Measurements from ENCODE around the gene LAS1L. TPM values are rescaled to one million over a fixed set of nuclear protein-coding genes. Genes with fewer than 3 reads are reported as not detected.

The LAS1L gene
- total and polyA plus RNA-seq, 2 donors (not counting 1 experiment from before 2014, with no cell fraction given) = 11.9 to 16.4 TPM

DNA sequence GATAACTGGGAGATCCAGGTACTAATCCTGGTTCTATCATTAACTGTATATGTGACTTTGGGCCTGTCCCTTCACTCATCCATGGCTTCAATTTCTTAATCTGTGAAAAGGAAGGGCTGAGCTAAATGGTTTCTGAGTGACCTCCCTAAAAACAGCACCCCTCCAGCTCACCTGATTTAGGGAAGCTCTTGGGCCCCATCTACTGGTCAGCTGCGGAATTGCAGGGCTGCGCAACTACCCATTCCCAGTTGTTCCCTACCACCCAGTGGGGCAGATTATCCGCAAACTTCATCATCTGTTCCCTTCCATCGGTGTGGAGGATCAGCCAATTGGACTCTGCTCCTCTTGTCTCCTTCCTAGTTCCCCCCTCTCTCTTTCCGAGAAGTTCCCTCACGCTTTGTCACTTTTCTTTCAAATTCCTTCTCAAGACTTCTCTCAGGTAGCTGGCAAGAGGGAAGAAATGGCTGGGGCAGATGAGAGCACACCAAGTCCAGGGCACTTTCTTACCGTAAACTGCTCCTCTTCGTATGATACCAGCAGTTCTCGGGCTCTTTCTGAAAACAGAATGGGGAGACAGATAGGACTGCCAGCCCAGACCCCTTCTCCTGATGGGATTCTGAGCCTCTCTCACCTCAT lies 5.8 kb downstream of the LAS1L start:
- Histone ChIP-seq H3K4me1 (ENCODE audit: control insufficient read depth, extremely low read depth, insufficient read depth, low read length) (peaks cover 3% of the 10 kb centered on the region), H3K36me3 (ENCODE audit: control insufficient read depth, insufficient read depth, low read length) (peaks cover 2% of the 10 kb centered on the region), H4K20me1 (ENCODE audit: control insufficient read depth, extremely low read depth, insufficient read depth, low read length) (no peaks in the 10 kb centered on the region), H3K4me3 (replicated peaks in 1 of 4; ENCODE audit: control extremely low read depth in 1 of 4, insufficient read depth in 1 of 4, low read depth in 3 of 4, low read length in 4 of 4) (no peak overlapping the region), H3K9ac (ENCODE audit: insufficient read depth, low read length) (no peak overlapping the region), H2AFZ (ENCODE audit: low read length) (no peak overlapping the region), H3K4me2 (ENCODE audit: extremely low read depth, insufficient read depth, low read length) (no peak overlapping the region), H3K27ac (ENCODE audit: insufficient read depth, low read length) (no peak overlapping the region), H3K9me3 (ENCODE audit: control insufficient read depth, insufficient read depth, low read depth, low read length) (no peaks in the 10 kb centered on the region), H3K27me3 (ENCODE audit: control insufficient read depth, insufficient read depth, low read length) (no peaks in the 10 kb centered on the region), H3K79me2 (ENCODE audit: control insufficient read depth, insufficient read depth, low read length) (peaks cover 16% of the 10 kb centered on the region)
- peak; percentile 6 to 21 for DNase-seq (ENCODE audit: low read depth in 2 of 2)
- TF ChIP-seq, protein P1, sequence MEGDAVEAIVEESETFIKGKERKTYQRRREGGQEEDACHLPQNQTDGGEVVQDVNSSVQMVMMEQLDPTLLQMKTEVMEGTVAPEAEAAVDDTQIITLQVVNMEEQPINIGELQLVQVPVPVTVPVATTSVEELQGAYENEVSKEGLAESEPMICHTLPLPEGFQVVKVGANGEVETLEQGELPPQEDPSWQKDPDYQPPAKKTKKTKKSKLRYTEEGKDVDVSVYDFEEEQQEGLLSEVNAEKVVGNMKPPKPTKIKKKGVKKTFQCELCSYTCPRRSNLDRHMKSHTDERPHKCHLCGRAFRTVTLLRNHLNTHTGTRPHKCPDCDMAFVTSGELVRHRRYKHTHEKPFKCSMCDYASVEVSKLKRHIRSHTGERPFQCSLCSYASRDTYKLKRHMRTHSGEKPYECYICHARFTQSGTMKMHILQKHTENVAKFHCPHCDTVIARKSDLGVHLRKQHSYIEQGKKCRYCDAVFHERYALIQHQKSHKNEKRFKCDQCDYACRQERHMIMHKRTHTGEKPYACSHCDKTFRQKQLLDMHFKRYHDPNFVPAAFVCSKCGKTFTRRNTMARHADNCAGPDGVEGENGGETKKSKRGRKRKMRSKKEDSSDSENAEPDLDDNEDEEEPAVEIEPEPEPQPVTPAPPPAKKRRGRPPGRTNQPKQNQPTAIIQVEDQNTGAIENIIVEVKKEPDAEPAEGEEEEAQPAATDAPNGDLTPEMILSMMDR (conservative IDR thresholded peaks at IDR 0.05 in 1 of 2, IDR thresholded peaks at IDR 0.05 in 1 of 2; ENCODE audit: low read depth in 1 of 2, low read length in 2 of 2) = peak; percentile 95 to 96
- TF ChIP-seq EZH2 (IDR thresholded peaks at IDR 0.05; ENCODE audit: low read length, missing control alignments) = no peak

DNA sequence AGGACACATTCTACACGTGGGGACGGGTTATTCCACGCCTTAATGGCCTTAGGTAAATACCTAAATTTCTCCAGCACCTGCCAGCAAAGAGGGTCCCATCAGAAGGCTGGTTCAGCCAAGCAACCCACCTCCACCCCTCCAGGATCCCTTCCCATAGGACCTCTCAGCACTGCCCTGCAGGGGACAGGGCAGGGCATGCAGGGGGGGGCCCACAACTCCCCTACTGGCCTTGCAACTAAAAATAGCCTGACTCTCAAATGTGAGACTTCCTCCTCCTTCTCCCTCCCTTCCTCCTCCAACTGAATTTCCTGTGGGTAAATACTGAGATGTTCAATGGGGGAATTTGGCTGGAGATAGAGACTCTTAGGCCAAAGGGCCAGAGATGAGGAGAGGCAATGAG lies 6.3 kb downstream of the LAS1L start:
- no peak overlapping the region for H2AFZ ChIP-seq (ENCODE audit: low read length)
- no peaks in the 10 kb centered on the region for H3K27me3 ChIP-seq (ENCODE audit: control insufficient read depth, insufficient read depth, low read length)
- no peaks in the 10 kb centered on the region for H3K4me1 ChIP-seq (ENCODE audit: control insufficient read depth, extremely low read depth, insufficient read depth, low read length)
- no peak overlapping the region for H3K27ac ChIP-seq (ENCODE audit: insufficient read depth, low read length)
- no peak overlapping the region for H3K4me2 ChIP-seq (ENCODE audit: extremely low read depth, insufficient read depth, low read length)
- H3K9ac ChIP-seq (ENCODE audit: insufficient read depth, low read length) = no peak overlapping the region
- H3K9me3 ChIP-seq (ENCODE audit: control insufficient read depth, insufficient read depth, low read depth, low read length) = no peaks in the 10 kb centered on the region
- H3K36me3 ChIP-seq (ENCODE audit: control insufficient read depth, insufficient read depth, low read length) = peaks cover 2% of the 10 kb centered on the region
- H4K20me1 ChIP-seq (ENCODE audit: control insufficient read depth, extremely low read depth, insufficient read depth, low read length) = no peaks in the 10 kb centered on the region
- TF ChIP-seq EZH2 (IDR thresholded peaks at IDR 0.05; ENCODE audit: low read length, missing control alignments) = no peak
- TF ChIP-seq, protein P1 (conservative IDR thresholded peaks at IDR 0.05 in 1 of 2, IDR thresholded peaks at IDR 0.05 in 1 of 2; ENCODE audit: low read depth in 1 of 2, low read length in 2 of 2) = no peak
- DNase-seq (ENCODE audit: low read depth in 2 of 2) = no peak
- peaks cover 11% of the 10 kb centered on the region for H3K79me2 ChIP-seq (ENCODE audit: control insufficient read depth, insufficient read depth, low read length)
- H3K4me3 ChIP-seq (replicated peaks in 1 of 4; ENCODE audit: control extremely low read depth in 1 of 4, insufficient read depth in 1 of 4, low read depth in 3 of 4, low read length in 4 of 4) = no peak overlapping the region

DNA sequence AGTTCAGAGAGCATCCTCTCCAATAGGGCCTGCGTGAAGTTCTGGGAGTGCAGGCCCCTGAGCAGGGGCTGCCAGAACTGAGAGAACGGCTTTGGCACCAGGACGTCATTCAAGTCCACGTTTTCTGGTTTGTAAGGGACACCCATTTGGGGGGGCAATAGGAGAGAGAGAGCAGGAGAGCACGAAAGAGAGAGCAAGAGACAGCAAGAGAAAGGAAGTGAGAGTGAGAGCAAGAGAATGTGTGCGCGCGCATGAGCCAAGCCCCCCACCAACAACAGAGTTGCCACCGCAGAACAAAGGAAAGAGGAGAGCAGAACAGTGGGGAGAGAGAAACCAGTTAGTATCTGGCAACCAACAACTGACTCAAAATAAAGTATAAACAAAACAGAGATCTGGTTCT lies 10.4 kb downstream of the LAS1L start:
- Histone ChIP-seq H3K4me2 (ENCODE audit: extremely low read depth, insufficient read depth, low read length) (no peak overlapping the region), H3K79me2 (ENCODE audit: control insufficient read depth, insufficient read depth, low read length) (no peaks in the 10 kb centered on the region), H3K9me3 (ENCODE audit: control insufficient read depth, insufficient read depth, low read depth, low read length) (no peaks in the 10 kb centered on the region), H2AFZ (ENCODE audit: low read length) (no peak overlapping the region), H3K27ac (ENCODE audit: insufficient read depth, low read length) (no peak overlapping the region), H3K4me3 (replicated peaks in 1 of 4; ENCODE audit: control extremely low read depth in 1 of 4, insufficient read depth in 1 of 4, low read depth in 3 of 4, low read length in 4 of 4) (no peak overlapping the region), H4K20me1 (ENCODE audit: control insufficient read depth, extremely low read depth, insufficient read depth, low read length) (no peaks in the 10 kb centered on the region), H3K36me3 (ENCODE audit: control insufficient read depth, insufficient read depth, low read length) (peaks cover 4% of the 10 kb centered on the region), H3K27me3 (ENCODE audit: control insufficient read depth, insufficient read depth, low read length) (no peaks in the 10 kb centered on the region), H3K9ac (ENCODE audit: insufficient read depth, low read length) (no peak overlapping the region), H3K4me1 (ENCODE audit: control insufficient read depth, extremely low read depth, insufficient read depth, low read length) (no peaks in the 10 kb centered on the region)
- DNase-seq (ENCODE audit: low read depth in 2 of 2) = no peak
- TF ChIP-seq EZH2 (IDR thresholded peaks at IDR 0.05; ENCODE audit: low read length, missing control alignments) = no peak
- TF ChIP-seq, protein P1 (conservative IDR thresholded peaks at IDR 0.05 in 1 of 2, IDR thresholded peaks at IDR 0.05 in 1 of 2; ENCODE audit: low read depth in 1 of 2, low read length in 2 of 2) = no peak
